ENCODE data around the gene CPED1. TPM values are rescaled to one million over a fixed set of nuclear protein-coding genes. Genes with fewer than 3 reads are reported as not detected.

CPED1 gene
- total RNA-seq, 6 donors from 2014 or later = 12.9 to 31.6 (median 18.1) TPM

DNA sequence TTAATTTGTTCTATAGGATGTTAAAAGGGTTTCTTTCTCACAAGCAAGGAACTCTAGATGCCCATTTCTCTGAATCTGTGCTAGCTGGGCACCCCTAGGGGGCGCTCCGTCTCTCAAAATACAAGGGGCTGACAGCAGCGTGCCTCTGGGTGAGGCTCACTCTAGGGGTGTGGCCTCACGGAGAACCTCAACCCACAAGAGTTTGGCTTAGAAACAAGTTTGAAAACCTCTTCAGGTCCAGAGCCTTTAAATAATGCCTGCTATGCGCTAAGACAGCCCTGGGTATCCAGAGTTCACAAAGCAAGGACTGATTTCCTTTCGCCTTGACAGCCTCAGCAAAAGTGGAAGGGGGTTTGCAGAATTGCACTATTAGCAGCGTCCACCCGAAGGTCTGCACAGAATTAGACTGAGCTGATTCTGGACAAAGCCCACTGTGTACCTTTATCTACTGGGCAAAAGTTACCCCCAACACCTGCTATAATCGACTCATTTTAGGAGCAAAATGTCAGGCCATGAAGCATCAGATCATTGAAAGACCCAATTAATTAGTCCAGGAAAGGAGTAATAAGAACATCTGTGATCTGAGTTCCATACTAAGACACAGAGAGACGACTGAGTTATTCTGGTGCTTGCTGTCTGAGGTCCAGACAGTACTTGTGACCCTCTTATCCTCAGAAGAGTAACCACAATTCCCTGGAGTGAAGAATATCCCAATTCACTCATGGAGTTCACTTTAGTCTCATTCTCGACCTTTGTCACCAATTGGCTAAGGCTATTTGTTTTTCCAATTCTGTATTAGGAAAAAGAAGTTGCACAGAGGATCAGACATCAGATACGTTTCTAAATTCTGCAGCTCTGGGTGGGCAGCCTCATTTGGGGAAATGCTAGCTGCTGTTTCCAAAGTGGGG, 574 bp upstream of the CPED1 start:
- DNase-seq = peak in 1 of 2 donors; percentile 93
- TF ChIP-seq, protein P1, sequence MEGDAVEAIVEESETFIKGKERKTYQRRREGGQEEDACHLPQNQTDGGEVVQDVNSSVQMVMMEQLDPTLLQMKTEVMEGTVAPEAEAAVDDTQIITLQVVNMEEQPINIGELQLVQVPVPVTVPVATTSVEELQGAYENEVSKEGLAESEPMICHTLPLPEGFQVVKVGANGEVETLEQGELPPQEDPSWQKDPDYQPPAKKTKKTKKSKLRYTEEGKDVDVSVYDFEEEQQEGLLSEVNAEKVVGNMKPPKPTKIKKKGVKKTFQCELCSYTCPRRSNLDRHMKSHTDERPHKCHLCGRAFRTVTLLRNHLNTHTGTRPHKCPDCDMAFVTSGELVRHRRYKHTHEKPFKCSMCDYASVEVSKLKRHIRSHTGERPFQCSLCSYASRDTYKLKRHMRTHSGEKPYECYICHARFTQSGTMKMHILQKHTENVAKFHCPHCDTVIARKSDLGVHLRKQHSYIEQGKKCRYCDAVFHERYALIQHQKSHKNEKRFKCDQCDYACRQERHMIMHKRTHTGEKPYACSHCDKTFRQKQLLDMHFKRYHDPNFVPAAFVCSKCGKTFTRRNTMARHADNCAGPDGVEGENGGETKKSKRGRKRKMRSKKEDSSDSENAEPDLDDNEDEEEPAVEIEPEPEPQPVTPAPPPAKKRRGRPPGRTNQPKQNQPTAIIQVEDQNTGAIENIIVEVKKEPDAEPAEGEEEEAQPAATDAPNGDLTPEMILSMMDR (IDR thresholded peaks at IDR 0.05) = peak; percentile 69 to 95 (median 82)
- no peak for TF ChIP-seq EP300 (IDR thresholded peaks at IDR 0.05)
- no peaks in the 10 kb centered on the region for H3K36me3 ChIP-seq
- H3K4me3 ChIP-seq = peak overlapping the region; percentile 25 to 49 (median 42)
- H3K27me3 ChIP-seq = no peaks in the 10 kb centered on the region
- peak overlapping the region; percentile 66 to 88 (median 82) for H3K27ac ChIP-seq
- peak; percentile 97 to 98 for ATAC-seq (ENCODE audit: low FRiP score in 2 of 2)
- no peaks in the 10 kb centered on the region for H3K9me3 ChIP-seq
- peaks cover 6 to 22% (median 13%) of the 10 kb centered on the region in 4 donors for H3K4me1 ChIP-seq
- WGBS, 2 donors = 2% methylated on average over 8 to 12 of the region's 12 CpGs

DNA sequence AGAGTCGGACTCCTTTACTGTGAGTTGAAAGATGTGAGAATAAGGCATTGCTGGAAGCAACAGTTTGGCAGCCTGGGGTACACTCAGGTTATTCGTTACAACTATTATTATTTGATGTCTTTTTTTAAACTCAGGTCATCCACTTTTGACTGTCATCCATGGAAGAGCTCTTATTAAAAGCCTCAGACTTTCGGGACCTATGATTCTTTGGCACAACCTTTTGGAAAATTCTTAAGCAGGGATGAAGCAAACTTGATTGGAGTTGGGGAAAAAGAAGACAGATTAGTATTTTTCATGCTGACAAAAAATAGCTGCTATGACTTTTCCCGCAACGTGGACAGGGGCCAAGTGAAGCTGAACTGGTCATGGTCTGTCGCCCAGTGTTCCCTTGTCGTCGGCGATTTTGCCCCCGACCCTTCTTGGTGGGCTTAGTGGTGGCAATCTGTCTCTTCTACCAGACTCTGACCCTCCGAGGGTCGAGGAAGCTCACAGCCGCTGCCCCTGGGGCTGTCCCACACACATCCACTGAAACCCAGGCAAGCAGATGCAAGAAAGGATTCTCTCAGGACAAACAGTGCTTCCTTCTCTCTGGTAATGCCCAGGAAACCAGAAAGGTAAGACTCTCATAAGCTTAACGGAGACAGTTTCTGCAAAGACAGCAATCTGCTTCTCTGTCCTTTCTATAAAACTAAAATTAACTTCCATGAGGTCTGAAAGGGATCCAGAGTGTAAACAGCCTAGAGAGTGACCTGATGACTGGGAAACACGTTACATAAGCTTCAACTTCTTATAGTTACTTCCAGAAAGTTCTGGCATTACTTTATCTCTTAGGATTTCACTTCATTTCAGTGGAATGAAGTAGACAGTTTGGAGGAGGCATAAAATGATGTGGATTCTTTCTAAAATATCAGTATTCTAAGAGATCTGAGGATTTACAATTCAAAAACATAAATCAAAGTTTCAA, 1.0 kb downstream of the CPED1 start:
- DNase-seq = no peak
- WGBS, 2 donors = 32 to 34% methylated on average over 15 of the region's 15 CpGs
- H3K36me3 ChIP-seq = no peaks in the 10 kb centered on the region
- no peak for ATAC-seq (ENCODE audit: low FRiP score in 2 of 2)
- peak overlapping the region; percentile 66 to 88 (median 82) for H3K27ac ChIP-seq
- TF ChIP-seq EP300 (IDR thresholded peaks at IDR 0.05) (no peak), POLR2A (IDR thresholded peaks at IDR 0.05) (no peak), POLR2AphosphoS5 (IDR thresholded peaks at IDR 0.05) (no peak)
- TF ChIP-seq, protein P1 (IDR thresholded peaks at IDR 0.05) = no peak
- peaks cover 8 to 25% (median 16%) of the 10 kb centered on the region in 4 donors for H3K4me1 ChIP-seq
- H3K4me3 ChIP-seq = peak overlapping the region in 3 of 4 donors; percentile 37 to 49 (median 48)
- no peaks in the 10 kb centered on the region for H3K27me3 ChIP-seq
- H3K9me3 ChIP-seq = no peaks in the 10 kb centered on the region

DNA sequence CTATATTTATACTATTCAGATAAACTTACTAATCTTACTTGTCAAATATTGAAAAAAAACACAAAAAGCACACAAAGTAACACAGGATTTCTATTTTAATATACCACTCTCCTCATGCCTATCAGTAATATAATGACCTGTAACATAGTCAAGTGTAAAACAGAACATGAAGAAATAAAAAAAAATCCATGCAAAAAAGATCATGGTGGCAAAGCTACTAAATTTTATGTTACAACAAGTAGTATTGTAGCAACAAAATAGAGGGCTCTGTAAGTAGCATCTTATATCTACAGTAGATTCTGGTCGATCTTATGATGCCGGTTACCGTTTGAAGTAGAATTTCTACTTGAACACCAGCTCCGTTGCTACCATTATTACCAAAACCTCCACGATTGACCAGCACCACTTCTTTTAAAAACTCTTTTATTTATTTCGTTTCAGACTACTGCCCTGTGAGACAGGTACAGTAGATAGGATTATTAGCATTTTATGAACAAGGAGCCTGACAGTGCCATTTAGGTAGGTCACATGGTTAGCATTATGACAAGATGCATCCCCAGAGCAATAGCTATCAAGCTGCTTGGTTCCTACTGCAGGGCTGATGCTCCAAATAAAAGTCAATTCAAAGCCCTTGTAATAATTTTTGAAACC, 2.1 kb downstream of the CPED1 start:
- Histone ChIP-seq H3K4me3 (peak overlapping the region in 3 of 4 donors; percentile 9 to 49 (median 48)), H3K9me3 (no peaks in the 10 kb centered on the region), H3K36me3 (no peaks in the 10 kb centered on the region), H3K27me3 (no peaks in the 10 kb centered on the region), H3K27ac (peak overlapping the region in 2 of 4 donors; percentile 82 to 88), H3K4me1 (peaks cover 8 to 25% (median 18%) of the 10 kb centered on the region in 4 donors)
- DNase-seq (no peak), ATAC-seq (ENCODE audit: low FRiP score in 2 of 2) (no peak)
- 75 to 87% methylated on average over 6 of the region's 6 CpGs for WGBS, 2 donors
- TF ChIP-seq POLR2AphosphoS5 (IDR thresholded peaks at IDR 0.05) (no peak), EP300 (IDR thresholded peaks at IDR 0.05) (no peak), POLR2A (IDR thresholded peaks at IDR 0.05) (no peak)
- TF ChIP-seq, protein P1 (IDR thresholded peaks at IDR 0.05) = no peak

DNA sequence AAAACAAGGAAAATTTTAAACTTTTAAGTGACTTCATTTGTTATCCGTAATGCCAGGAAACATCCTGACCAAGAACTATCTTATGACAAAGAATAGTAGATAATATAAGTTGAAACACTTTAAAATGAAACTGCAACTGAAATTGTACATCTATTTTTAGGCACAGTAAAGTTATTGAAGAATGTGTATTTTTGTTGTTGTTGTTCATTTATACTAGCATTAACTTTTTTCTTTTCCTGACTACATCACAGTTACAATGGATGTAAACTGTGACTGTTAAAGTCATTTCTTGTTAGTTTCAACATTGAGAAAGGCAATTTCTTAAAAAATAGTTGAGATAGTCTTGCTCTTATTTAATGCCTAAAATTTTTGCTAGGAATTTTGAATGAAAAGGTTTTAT, 2.6 kb downstream of the CPED1 start:
- DNase-seq (no peak), ATAC-seq (ENCODE audit: low FRiP score in 2 of 2) (no peak)
- Histone ChIP-seq H3K27me3 (no peaks in the 10 kb centered on the region), H3K9me3 (no peaks in the 10 kb centered on the region), H3K27ac (peak overlapping the region in 2 of 4 donors; percentile 82 to 88), H3K4me3 (peak overlapping the region in 3 of 4 donors; percentile 9 to 49 (median 48)), H3K4me1 (peaks cover 13 to 27% (median 20%) of the 10 kb centered on the region in 4 donors), H3K36me3 (no peaks in the 10 kb centered on the region)
- TF ChIP-seq, protein P1 (IDR thresholded peaks at IDR 0.05) = no peak
- 48 to 50% methylated on average over 1 of the region's 1 CpG for WGBS, 2 donors

All from upper lobe of left lung (tissue), 6 donors.